Superior temporal gyrus (tissue), 1 donor: ENCODE results near the gene GLCE.
A peak's percentile ranks its signal among the peaks of the same experiment; 100 is the strongest.
"Not testable (repeated sequence)": the region's sequence is repeated elsewhere in the genome, so short reads cannot be mapped to it uniquely, and the experiment has no call there.

Experiments used
- DNase-seq: peaks from one replicate; pipeline ENCODE4 v3.0.0-alpha.2; 2016; ENCODE audit errors: extremely low spot score

GLCE gene

GRCh38 chr15:69158843-69159240, 1.6 kb upstream of the GLCE start:
- DNase-seq = no peak

- DNase-seq = peak; percentile 71
These were observed 662 bp upstream of the GLCE start for GRCh38 chr15:69159805-69160140.

GRCh38 chr15:69161079-69161877, 843 bp downstream of the GLCE start:
- DNase-seq = peak; percentile 78

- DNase-seq = peak; percentile 67
These were observed 1.4 kb downstream of the GLCE start for GRCh38 chr15:69161878-69162213.

GRCh38 chr15:69163141-69163669, 2.8 kb downstream of the GLCE start:
- DNase-seq = no peak

GRCh38 chr15:69164807-69165636, 4.6 kb downstream of the GLCE start:
- DNase-seq = no peak

- DNase-seq = no peak
These were observed 5.2 kb downstream of the GLCE start for GRCh38 chr15:69165637-69166025.

GRCh38 chr15:69167218-69167846, 6.9 kb downstream of the GLCE start:
- no peak for DNase-seq

GRCh38 chr15:69168361-69168760, 7.9 kb downstream of the GLCE start:
- not testable (repeated sequence) for DNase-seq

- not testable (repeated sequence) for DNase-seq
These were observed 9.1 kb downstream of the GLCE start for GRCh38 chr15:69169540-69169939.

- no peak for DNase-seq
These were observed 10.2 kb downstream of the GLCE start for GRCh38 chr15:69170597-69170996.

GRCh38 chr15:69172847-69173246, 12.4 kb downstream of the GLCE start:
- DNase-seq = no peak

GRCh38 chr15:69175536-69175935, 15.1 kb downstream of the GLCE start:
- DNase-seq = no peak

- no peak for DNase-seq
These were observed 21.0 kb downstream of the GLCE start for GRCh38 chr15:69181424-69181823.

- DNase-seq = no peak
These were observed 24.8 kb downstream of the GLCE start for GRCh38 chr15:69185216-69185615.

GRCh38 chr15:69185706-69186105, 25.3 kb downstream of the GLCE start:
- no peak for DNase-seq

- DNase-seq = no peak
These were observed 28.7 kb downstream of the GLCE start for GRCh38 chr15:69189157-69189556.

- no peak for DNase-seq
These were observed 29.7 kb downstream of the GLCE start for GRCh38 chr15:69190091-69190490.

GRCh38 chr15:69190504-69190903, 30.1 kb downstream of the GLCE start:
- DNase-seq = no peak

- DNase-seq = peak; percentile 33
These were observed 33.8 kb downstream of the GLCE start for GRCh38 chr15:69194025-69194827.

GRCh38 chr15:69194854-69195253, 34.4 kb downstream of the GLCE start:
- DNase-seq = peak; percentile 55
